Heart right ventricle (tissue), 16 donors: Measurements from ENCODE around the gene DUSP2. TPM values are rescaled to one million over a fixed set of nuclear protein-coding genes. Genes with fewer than 3 reads are reported as not detected.

Experiments used
- ATAC-seq, 8 donors: fragments of 200-7000 bp; cut with Tn5 transposase; one replicate each; pipeline ENCODE4 v1.9.1; 2020; ENCODE audit warnings: mild to moderate bottlenecking in 8 of 8, moderate library complexity in 8 of 8, moderate number of reproducible peaks in 1 of 8
- DNase-seq, 2 donors: peaks; one replicate each; pipeline ENCODE4 v3.0.0-alpha.2; 2020
- H3K27ac ChIP-seq, 10 donors: fragments of 200-600 bp; sonication (generic) in 2 of 10; one replicate each; pipeline versions ENCODE4 v1.5.0 to v1.8.0; 2020 to 2022; ENCODE audit warnings: mild to moderate bottlenecking in 3 of 10
- H3K27me3 ChIP-seq, 7 donors: fragments of 200-600 bp; one replicate each; pipeline ENCODE4 v1.8.0; 2021 to 2022; ENCODE audit warnings: mild to moderate bottlenecking in 2 of 7
- H3K36me3 ChIP-seq, 9 donors: fragments of 200-600 bp; sonication (generic) in 1 of 9; one replicate each; pipeline versions ENCODE4 v1.5.0 to v1.8.0; 2020 to 2022; ENCODE audit warnings: mild to moderate bottlenecking in 2 of 9
- H3K4me1 ChIP-seq, 9 donors: fragments of 200-600 bp; sonication (generic) in 1 of 9; one replicate each; pipeline versions ENCODE4 v1.5.0 to v1.8.0; 2020 to 2022; ENCODE audit warnings: mild to moderate bottlenecking in 4 of 9
- H3K4me3 ChIP-seq, 10 donors: fragments of 200-600 bp; sonication (generic) in 2 of 10; one replicate each; pipeline versions ENCODE4 v1.5.0 to v1.8.0; 2020 to 2022; ENCODE audit warnings: mild to moderate bottlenecking in 7 of 10, moderate library complexity in 2 of 10
- H3K9me3 ChIP-seq, 11 donors: fragments of 200-600 bp in 10 of 11; sonication (generic) in 2 of 11; one replicate each; pipeline versions ENCODE4 v1.5.0 to v1.8.0; 2013 to 2022; ENCODE audit warnings: mild to moderate bottlenecking in 2 of 11, control low read depth in 1 of 11, moderate library complexity in 1 of 11
- CTCF ChIP-seq, 9 donors: fragments of 200-600 bp; sonication (generic) in 2 of 9; IDR thresholded peaks; one replicate each; pipeline versions ENCODE4 v1.5.0 to v1.8.0; 2021 to 2022; ENCODE audit warnings: antibody characterized with exemption in 9 of 9, mild to moderate bottlenecking in 5 of 9, moderate library complexity in 1 of 9
- WGBS, 2 donors: extraction: QIAGEN DNeasy Blood & Tissue Kit; methylation state at CpG; one replicate each; pipeline ENCODE4 v1.1.7; 2013; ENCODE audit warnings: inconsistent platforms in 1 of 2; 5-methylcytosine and 5-hydroxymethylcytosine counted together
- intact Hi-C, 10 donors: fragments of 100-400 bp; cut with DNase I; formaldehyde crosslinking; loops; one replicate each; pipeline versions ENCODE4 v1.11.1 to v1.14.2; 2022
- polyA plus RNA-seq, 2 donors: library from polyadenylated mRNA; stranded (reverse); fragments of 200-250 nt; gene quantifications; one replicate each; pipeline ENCODE4 v1.2.3, GENCODE V29; 2013
- total RNA-seq, 10 donors: library from RNA; stranded (reverse); fragmentation: NEBNext Ultra II Directional in 3 of 10; extraction: Animal tissue kit (Norgen Biotek cat#: 25700) in 3 of 10; gene quantifications; one replicate each; pipeline versions ENCODE4 v1.2.1 to v1.2.4, GENCODE V29; 2021 to 2023
- donor health status: Arrhythmogenic right ventricular cardiomyopathy.
- donor health status: ischemic (EF 13 %, LVEDD 7.1; RV severe dilation, severe dysfunction).
- donor health status: healthy with polysubstance abuse.
- donor health status: DM: no; HTN: yes; CAD: no.
- donor health status: DM: no; HTN: no; CAD: no.
- donor health status: ischemic (EF 25% LVEDD 6.9; RV normal size, moderate dysfunction).
- donor health status: ischemic (EF 25% LVEDD 5.7; RV mildly dilated, moderate dysfunction).
- donor health status: healthy.
- donor health status: DM: yes; HTN: yes; CAD: no.
- donor health status: Ischemic cardiomyopathy.
- donor health status: ischemic (EF 35%, LVEDD 5.7; RV mildly dilated, moderate dysfunction).
- donor health status: nonischemic (EF 11% LVEDD 7.7; RV severe dilation, severe dysfunction).
- donor health status: DM: yes; HTN: yes; CAD: no.
- donor health status: PGD.
- donor health status: ischemic (EF 29% LVEDD 5.4; RV normal size, mild dysfunction).
- donor health status: nonischemic (EF 23%, LVEDD 6.1; RV moderate dilation, normal function).

DUSP2 gene
- total and polyA plus RNA-seq, 12 donors: 0.61 to 29.1 (median 2.7) TPM

GRCh38 chr2:96146881-96147592, 1.8 kb upstream of the DUSP2 start:
- intact Hi-C loops: loop anchor here in 6 of 10 donors (5.0 to 10.0 kb wide), 5 partner anchors 48 to 368 kb away; partner anchors contain the start of genes CIAO1 (in 2 of the 6), TMEM127 (in 2 of the 6), NEURL3 (in 1 of the 6) and STARD7 (in 1 of the 6)
- peaks cover 0 to 9% (median 0%) of the 10 kb centered on the region in 9 donors for H3K36me3 ChIP-seq
- 58 to 68% methylated on average over 9 of the region's 9 CpGs for WGBS, 2 donors
- no peak for TF ChIP-seq CTCF (IDR thresholded peaks at IDR 0.05)
- H3K27ac ChIP-seq: peak overlapping the region in 8 of 10 donors; percentile 33 to 89 (median 56)
- DNase-seq (peak; percentile 19 to 56), ATAC-seq (peak in 6 of 8 donors; percentile 5 to 31 (median 10))
- peaks cover 0 to 62% (median 39%) of the 10 kb centered on the region in 9 donors for H3K4me1 ChIP-seq
- H3K9me3 ChIP-seq: no peaks in the 10 kb centered on the region
- H3K27me3 ChIP-seq: peaks cover 0 to 5% (median 0%) of the 10 kb centered on the region in 7 donors
- H3K4me3 ChIP-seq: peak overlapping the region in 1 of 10 donors; percentile 68

- H3K9me3 ChIP-seq: no peaks in the 10 kb centered on the region
- no peak for TF ChIP-seq CTCF (IDR thresholded peaks at IDR 0.05)
- peaks cover 0 to 62% (median 39%) of the 10 kb centered on the region in 9 donors for H3K4me1 ChIP-seq
- intact Hi-C loops: loop anchor here in 6 of 10 donors (5.0 to 10.0 kb wide), 5 partner anchors 48 to 368 kb away; partner anchors contain the start of genes CIAO1 (in 2 of the 6), TMEM127 (in 2 of the 6), NEURL3 (in 1 of the 6) and STARD7 (in 1 of the 6)
- H3K4me3 ChIP-seq: peak overlapping the region in 3 of 10 donors; percentile 61 to 68 (median 62)
- peaks cover 0 to 5% (median 0%) of the 10 kb centered on the region in 7 donors for H3K27me3 ChIP-seq
- H3K27ac ChIP-seq: peak overlapping the region in 9 of 10 donors; percentile 11 to 89 (median 52)
- WGBS, 2 donors: 60 to 67% methylated on average over 18 to 20 of the region's 20 CpGs
- ATAC-seq (peak; percentile 5 to 48 (median 23)), DNase-seq (peak; percentile 52 to 57)
- peaks cover 0 to 9% (median 0%) of the 10 kb centered on the region in 9 donors for H3K36me3 ChIP-seq
Measured at GRCh38 chr2:96146153-96146880, 1.1 kb upstream of the DUSP2 start.

- Histone ChIP-seq H3K27me3 (peaks cover 0 to 5% (median 0%) of the 10 kb centered on the region in 7 donors), H3K27ac (peak overlapping the region in 9 of 10 donors; percentile 11 to 89 (median 52)), H3K36me3 (peaks cover 0 to 9% (median 0%) of the 10 kb centered on the region in 9 donors), H3K4me3 (peak overlapping the region in 7 of 10 donors; percentile 49 to 68 (median 61)), H3K4me1 (peaks cover 0 to 62% (median 39%) of the 10 kb centered on the region in 9 donors), H3K9me3 (no peaks in the 10 kb centered on the region)
- 48 to 66% methylated on average over 3 of the region's 3 CpGs for WGBS, 2 donors
- intact Hi-C loops: loop anchor here in 6 of 10 donors (5.0 to 10.0 kb wide), 5 partner anchors 49 to 369 kb away; partner anchors contain the start of genes CIAO1 (in 2 of the 6), TMEM127 (in 2 of the 6), NEURL3 (in 1 of the 6) and STARD7 (in 1 of the 6)
- no peak for ATAC-seq
- no peak for TF ChIP-seq CTCF (IDR thresholded peaks at IDR 0.05)
- DNase-seq: no peak
Measured at GRCh38 chr2:96145848-96146152, 560 bp upstream of the DUSP2 start.
